OCI-M2 (cell line): ENCODE measurements around the gene ZFYVE28.

Source experiments
- DNase-seq: peaks from one replicate; lab custom pipeline; 2025; ENCODE audit not compliant: unreplicated experiment; lab: John Stamatoyannopoulos, UW

ZFYVE28 gene

DNA sequence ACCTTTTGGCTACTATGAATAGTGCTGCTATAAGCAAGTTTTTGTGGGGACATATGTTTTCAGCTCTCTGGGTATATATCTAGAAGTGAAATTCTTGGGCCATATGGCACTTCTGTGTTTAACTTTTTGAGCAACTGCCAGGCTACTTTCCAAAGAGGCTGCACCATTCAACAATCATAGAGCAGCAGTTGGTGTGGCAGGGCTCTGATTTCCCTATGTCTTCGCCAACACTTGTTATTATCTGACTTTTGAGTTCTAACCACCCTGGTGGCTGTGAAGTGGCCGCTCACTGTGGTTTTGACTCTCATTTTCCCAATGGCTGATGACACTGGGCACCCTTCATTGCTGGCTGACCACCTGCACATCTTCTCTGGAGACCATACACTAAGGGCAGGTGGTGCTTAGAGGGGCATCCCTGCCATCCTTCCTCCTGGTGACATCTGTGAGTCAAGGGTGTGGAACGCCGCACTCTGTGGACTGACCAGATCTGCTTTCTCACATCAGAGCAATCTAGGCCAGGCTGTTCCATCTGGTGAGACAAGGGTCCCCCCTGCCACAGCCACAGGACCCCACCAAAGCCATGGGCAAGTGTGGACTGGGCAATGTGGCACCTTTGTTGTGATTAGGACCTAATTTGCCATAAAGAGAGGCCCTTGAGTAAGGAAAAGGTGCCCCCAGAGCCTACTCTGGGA lies 49.6 kb downstream of the ZFYVE28 start:
- DNase-seq: no peak

DNA sequence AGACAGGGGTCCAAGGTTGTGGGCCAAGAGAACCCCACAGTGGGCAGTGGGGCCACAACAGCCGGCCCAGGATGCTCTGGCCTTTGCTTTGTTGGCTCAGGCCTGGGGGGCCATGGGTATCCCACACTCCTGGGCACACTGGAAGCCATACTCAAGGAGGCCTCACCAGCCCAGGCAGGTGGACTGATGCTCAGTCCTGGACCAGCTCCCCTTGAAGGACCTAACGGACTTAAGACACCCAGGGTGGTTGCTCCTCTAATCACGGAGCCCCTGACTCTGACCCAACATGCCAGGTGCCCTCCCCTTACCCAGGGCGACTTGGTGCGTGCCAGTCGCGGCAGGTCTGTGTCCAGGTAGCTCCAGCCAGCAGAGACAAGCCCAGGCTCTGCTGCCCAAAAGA lies 50.8 kb downstream of the ZFYVE28 start:
- DNase-seq: no peak

DNA sequence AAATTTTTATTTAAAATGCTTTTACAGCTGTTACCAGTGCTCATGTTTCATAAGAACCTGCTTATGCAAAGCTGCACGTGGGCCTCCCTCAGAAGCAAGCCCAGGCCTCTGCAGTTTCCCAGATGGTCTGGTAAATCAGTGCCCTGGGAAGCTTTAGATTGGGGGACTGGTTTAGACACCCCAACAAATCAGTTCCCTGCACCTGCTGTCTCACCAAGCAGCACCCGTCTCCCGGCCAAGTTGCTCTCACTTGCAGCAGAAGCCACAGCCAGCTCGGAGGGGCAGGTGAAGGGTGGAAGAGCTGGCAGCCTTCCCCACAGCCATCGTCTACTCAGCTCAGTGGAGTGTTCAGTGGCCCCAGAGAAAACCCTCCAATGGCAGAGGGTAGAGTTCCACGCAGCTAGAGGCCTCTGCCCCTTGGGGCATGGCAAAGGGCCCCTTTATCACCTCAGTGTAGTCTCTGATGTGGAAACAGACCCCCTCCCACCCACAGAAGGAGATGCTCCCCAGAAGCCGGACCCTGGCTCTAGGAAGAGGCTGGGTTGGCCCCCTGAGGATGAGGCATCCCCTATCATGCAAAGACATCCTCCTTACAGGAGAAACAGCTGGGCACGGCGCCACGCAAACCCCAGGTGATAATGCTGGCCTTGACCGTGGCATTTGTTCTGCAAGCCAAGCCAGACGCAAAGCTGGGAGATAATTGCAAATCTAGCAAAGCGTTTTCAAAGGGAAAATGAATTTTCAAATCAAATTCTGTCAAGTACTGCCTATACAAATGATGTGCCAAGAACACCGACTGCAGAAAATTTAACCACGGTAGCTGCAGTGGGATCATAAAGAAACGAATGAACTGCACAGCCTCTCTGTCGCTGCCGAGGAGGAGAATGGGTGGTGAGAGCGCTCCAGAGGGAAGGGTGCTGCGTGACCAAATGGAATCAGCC lies 51.9 kb downstream of the ZFYVE28 start:
- no peak for DNase-seq

DNA sequence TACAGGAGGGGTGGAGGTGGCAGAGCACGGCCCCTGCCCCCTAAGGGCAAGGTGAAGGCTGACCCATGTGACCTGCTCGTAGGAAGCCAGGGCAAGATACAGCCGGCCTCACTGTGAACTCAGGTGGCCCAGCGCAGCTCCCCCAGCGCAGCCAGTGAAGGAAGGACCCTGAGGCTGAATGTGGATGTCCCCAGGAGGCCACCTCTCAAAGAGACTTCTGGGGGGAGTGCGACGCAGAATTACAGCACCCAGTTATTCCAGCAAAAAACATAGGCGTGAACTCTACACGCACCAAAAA lies 52.6 kb downstream of the ZFYVE28 start:
- DNase-seq: no peak

DNA sequence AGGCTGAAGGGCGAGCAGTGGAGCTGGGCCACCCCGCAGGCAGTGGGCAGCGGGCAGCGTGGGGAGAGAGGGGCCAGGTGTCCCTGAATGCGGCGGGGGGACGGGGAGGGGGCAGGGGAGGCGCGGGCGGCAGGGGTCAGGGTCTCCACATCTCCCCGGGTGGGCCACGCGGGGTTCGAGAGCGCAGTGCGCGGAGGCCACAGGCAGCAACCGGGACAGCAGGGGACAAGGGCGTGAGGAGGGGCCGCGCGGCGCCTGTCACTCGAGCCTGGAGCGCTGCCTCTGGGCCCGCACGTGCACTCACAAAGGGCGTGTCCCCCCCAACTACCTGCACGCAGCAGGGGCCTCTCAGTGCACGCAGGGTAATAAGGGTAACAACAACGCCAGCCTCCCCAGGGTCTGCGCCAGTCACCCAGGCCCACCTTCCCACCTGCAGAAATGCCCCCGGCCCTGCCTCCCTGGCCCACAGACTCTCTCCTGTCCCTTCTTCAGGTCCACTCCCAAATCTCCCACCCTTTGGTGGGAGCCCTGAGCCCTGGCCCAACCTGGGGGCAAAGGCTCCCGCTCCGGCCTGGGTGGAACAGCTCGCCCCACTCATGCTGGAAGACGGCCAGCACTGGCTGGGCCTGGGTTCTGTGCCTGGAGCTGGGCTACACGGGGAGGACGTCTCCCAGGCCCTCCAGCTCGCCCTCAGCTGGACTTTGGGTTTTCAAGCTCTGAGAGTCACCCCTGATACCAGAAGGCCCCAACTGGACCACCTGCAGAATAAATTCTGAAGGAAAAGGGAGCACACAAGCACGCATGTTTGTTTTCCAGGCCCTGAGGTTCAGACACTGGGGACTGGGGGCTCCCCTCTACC lies 53.2 kb downstream of the ZFYVE28 start:
- no peak for DNase-seq

DNA sequence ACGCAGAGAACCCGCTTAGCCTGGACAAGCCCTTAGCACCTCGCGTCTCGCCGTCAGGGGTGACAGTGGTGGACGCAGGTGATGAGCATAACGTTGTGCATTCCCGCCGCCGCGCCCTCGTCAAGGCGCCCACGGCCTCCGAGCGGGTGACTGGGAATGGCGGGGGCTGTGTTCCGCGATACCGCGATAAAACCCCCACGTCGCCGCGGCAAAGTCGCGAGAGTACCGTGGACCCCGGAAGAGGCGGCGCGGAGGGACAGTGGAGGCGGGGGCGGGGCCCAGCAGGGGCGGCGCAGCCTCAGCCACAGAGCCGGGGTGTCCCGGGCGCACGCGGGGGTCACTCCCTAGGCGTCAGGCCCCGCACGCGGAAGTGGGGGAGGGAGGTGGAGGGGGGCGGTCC lies 53.8 kb downstream of the ZFYVE28 start:
- DNase-seq: no peak

DNA sequence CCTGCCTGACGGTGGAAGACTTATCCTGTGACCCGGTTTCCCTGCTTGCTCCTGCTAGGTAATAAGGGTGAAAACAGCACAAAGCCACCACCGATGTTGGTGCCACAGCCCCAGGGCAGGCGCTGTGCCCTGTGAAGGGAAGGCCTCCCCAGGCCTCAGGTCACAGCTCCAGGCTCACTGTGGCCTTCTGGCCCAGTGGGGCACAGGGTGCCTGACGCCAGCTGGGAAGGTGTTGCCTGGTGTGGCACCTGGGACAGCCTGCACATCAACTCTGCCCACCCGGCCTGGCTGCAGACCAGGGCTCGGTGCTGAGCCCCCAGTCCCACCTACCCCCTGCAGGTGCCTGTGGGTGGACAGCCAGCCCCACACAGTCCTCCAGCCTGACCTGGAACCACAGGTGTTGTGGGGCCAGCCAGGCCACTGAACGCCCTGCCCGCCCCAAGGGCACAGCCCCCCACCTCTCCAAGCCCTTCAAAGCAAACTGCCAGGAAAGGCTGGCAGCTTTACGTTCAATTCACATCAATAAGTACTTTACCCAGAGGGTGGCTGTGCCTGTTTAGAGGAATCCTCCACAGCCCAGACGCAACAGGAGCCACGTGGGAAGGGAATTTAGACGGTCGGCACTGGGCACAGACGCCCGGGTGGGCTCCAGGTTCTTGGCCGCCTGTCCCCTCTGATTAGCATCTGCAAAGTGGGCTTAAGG lies 54.3 kb downstream of the ZFYVE28 start:
- DNase-seq: no peak

DNA sequence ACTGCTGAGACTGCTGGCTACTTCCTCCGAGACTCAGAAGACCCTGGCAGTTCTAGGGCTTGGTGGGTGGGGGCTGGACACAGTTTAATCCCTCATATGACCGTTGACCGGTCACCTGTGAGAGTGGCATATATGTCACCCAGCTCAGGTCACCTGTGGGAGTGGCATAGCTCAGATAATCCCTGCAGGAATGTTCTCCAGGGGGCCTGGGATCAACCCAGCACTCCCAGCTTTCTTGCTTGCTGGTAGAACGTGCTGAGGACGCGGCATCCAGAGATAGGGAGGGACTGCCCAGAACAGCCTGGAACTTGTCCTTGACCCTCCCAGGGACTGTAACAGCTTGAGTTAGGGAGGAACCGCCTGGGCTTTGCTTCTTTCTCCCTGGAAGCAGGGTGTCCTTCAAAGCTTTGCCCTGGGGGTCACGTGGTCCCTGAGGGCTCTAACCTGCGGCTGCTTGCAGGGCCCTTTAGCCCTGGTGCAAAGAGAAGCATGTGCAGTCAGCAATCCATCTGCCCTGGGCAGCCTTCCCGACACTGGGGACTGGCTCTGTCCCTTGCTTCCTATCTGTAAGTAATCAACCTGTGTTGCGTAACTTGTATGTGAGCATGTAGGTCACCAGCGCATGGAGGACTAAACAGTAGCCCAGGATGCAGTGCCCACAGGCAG lies 55.3 kb downstream of the ZFYVE28 start:
- DNase-seq: no peak

DNA sequence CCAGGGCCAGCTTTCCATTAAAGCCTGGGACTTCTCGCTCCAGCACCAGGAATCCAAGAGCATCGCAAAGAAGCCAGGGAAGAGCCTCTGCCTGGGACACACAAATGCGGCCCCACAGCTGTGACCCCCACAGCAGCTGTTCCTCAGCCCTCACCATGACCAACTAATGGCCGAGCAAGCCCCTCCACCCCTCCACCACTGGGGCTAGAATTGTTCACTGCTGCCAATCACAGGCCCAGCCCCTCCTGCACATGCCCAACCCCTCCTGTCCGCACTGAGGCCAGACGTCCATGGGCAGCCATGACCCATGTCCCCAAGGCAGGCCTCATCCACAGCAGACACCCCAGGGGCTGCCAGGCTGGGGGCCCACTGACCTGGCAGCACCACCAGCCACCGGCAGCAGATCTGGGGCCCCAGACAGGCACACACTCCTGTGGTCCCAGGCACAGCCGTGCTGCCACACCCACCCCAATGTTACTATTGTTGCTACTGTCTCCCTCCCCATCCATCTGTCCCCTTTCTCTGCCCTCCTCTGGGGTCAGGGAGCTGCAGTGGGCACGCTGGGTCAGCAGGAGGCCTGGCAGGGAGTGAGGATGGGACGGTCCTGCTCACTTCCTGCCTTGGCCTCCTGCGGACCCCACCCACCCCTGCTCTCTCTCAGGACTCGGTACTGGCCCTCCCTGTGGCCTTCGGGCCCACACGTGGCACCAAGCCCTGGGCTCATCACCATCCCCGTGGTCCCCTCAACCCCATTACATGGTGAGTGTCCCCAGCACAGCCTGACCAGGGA lies 56.0 kb downstream of the ZFYVE28 start:
- no peak for DNase-seq

DNA sequence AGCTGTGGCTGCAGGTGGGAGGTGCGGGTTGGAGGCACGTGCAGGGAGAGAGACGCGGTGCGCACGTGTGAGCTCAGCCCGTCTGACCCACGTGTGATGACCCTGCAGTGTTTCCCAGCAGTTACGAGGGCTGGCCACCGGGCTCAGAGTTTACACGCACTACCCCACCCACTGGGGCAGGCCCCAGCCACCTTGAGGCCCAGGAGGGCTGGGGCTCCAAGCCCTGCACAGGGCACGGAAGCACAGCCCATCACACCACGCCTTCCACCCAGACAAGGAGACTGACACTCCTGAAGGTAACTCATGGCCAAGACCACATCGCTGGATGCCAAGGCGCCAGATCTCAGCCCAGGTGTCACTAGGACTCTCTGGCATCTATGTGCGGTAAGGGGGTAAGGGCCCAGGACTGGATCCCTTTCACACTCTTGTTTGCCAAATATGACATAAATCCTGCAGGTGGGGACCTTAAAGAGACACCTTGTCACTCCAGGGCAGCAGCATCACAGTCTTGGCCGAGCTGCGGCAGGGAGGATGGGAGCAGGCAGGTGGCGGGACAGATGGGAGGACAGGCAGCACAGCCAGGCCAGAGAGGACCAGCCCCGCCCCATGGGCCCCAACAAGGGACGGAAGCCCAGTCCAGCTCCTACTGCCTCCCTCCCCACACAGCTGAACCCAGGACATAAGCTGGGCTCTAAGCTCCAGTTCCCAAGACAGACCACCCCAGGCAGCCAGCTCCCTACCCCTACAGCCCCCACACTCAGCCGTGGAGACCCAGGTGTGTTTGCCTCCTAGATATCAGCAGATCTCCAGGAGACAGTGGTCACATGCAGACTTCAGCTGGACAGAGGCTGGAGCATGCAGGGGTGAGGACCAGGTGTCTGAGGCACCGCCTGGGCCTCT lies 56.8 kb downstream of the ZFYVE28 start:
- DNase-seq: no peak

DNA sequence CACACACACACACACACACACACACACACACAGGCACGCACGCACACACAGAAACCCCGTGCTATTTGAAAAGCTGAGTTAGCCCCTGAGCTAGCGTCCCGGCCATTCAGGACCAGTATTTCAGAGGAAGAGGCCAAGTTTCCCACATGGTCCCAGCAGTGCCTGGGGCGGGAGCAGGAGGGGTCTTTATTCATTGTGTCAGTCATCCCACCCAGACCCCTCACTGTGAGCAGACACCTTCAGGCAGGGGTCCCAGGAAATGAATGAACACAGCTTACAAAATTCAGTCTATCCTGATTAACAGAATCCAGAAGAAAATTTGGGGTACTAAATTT lies 58.1 kb downstream of the ZFYVE28 start:
- no peak for DNase-seq

DNA sequence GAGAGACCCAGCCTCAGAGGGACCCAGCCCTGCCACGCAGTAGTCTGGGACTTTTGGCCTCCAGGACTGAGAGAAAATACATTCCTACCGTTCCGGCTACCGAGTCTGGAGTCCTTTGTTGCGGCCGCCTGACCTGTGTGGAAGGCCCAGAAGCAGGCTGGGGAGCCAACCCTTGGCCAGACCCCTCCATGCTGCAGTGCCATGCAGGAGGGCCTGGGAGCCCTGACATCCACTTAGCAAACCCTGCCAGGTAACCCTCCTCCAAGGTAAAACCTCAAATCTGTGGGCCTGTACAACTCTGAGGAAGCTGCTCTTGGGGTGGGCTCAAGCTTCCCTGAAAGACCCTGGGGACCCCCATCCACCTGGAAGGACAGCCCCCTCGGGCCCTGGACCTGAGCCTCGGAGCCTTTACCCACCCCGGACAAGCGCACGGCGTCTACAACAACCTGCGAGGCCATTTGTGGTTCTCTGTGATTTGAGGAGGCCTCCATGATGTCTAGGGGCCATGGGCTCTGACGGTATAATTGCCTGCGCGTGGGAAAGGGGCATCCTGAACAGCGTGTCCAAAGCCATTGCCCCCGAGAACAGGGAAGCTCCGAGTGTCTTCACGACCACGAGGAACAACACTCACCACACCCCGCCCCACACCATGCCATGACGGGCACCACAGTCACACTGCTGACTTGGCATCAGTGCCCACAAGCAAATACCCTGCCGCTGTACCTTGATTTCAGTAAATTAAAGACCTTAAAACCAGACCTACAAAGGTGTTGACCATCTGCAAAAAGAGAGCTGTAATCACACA lies 58.7 kb downstream of the ZFYVE28 start:
- no peak for DNase-seq

DNA sequence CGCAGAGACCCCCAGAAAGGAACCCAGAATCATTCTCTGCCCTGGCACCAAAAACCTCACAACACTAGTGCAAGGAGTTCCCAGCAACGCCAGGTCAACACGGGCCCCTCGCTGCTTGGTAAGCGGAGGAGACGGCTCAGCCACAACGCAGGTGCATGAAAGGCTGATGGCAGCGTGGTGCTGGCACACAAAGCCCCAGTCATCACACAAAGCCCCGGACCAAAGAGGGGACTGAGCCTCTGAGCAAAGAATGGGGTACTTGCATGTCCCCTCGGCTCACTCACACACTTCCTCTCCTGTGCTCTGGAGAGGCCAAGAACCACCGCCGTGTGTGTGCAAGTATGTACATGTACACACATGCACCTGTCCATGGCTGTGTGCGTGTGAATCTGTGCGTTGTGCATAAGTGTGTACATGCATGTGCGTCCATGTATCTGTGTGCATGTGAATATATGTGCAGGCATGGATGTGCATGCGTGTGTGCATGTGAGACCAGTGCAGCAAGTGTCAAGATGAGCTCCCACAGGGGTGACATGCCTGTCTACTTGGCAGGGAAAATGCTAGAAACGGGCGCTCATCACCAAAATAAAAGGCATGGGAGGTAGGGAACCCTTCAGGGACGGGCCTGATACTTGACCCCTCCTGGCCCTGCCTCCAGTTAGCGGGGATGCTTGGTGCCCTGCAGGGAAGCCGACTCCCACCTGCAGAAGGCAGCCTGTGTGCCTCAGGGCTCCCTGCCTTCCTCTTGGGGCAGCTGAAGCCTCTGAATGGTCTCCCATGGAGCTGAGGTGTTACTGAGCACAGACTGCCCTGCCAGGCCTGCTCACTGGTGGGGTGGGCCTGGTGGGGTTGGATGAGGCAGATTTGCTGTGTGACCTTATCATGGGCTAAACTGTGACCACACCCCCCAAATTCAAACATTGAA lies 60.4 kb downstream of the ZFYVE28 start:
- DNase-seq: no peak

DNA sequence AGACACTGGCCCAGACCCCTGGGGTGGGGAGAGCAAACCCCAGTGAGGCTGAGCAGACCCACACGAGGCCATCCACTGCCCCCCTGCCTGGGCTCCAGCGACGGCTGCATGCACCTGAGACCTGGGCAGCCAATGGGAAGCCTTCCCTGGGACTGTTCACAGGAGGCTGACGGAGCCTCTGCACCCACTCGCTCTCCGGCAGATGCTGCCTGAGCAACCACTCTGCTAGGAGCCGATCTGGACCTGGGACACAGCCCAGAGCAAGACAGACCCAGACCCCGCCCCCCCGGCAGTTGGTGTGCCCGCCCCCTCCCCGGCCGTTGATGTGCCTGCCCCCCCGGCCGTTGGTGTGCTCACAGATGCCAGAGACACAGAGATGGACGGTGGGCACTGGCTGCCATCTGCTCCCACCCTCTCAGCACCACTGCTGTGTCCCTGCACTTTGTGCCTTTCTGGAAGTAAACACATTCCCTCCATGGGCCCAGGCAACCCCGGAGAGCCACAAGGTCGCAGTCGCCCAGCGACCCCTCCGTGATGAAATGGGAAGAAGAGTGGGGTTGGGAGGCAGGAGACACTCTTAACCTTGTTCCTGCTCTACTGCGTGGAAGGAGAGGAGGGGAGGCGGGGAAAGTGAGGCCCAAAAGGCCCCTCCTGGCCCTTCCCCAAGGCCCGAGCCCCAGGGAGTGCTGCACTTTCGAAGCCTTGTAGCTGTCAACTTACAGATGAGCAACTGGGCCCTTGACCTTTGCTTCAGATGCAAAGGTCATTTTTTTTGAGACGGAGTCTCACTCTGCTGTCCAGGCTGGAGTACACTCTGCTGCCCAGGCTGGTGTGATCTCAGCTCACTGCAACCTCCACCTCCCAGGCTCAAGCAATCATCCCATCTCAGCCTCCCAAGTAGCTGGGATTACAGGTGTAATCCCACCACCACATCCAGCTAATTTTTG lies 62.0 kb downstream of the ZFYVE28 start:
- DNase-seq: no peak

DNA sequence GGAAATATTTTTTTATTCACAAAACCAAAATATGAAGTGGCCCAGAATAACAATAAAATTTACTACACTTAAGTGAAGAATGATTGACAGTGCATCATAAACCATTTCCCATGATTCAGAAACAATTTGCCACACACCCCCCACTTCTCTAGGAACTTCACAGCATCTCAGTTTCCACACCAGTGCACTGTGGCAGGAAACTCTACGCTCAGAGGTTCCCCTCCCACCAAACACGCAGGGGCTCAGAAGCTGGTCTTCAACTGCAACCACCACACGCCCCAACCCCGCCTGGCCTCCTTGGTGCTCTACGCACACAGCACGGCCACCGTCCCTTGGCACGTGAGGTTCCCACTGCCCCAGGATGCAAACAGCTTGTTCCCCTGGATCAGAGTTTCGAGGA lies 63.7 kb downstream of the ZFYVE28 start:
- no peak for DNase-seq

DNA sequence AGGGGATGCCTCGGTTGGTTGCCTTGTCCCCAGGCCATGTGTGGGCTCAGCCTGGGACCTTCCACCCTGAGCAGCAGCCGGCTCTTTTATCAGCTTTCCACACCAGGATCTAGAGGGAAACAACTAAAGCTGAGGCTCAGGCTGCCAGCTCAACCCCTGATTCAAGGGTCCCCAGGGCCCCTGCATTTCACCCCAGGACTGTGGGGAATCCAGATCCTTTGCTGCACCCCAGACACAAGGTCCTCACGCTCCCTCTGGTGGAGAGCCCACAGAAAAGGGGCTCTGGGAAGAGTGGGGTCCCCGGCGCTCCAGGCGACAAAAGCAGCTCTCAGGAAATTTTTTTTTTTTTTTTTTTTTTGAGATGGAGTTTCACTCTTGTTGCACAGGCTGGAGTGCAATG lies 64.3 kb downstream of the ZFYVE28 start:
- no peak for DNase-seq
